ENCODE measurements around the gene TGFB1I1.

DNA sequence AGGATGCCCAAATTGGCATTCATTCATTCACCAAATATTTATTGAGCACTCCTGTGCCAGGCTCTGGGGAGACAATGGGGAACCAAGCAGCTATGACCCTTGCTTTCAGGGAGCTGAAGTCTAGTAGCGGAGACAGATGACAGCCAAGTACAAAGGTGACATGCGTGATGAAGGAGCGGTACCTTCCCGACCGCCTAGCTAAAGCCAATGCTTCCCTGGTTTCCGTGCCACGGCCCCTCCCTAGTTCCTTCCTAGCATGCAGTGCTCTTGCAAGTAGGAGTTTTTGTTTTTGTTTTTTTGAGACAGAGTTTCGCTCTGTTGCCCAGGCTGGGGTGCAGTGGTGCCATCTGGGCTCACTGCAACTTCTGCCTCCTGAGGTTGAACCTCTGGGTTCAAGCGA, 7.8 kb downstream of the TGFB1I1 start:
- TF ChIP-seq, protein P1, sequence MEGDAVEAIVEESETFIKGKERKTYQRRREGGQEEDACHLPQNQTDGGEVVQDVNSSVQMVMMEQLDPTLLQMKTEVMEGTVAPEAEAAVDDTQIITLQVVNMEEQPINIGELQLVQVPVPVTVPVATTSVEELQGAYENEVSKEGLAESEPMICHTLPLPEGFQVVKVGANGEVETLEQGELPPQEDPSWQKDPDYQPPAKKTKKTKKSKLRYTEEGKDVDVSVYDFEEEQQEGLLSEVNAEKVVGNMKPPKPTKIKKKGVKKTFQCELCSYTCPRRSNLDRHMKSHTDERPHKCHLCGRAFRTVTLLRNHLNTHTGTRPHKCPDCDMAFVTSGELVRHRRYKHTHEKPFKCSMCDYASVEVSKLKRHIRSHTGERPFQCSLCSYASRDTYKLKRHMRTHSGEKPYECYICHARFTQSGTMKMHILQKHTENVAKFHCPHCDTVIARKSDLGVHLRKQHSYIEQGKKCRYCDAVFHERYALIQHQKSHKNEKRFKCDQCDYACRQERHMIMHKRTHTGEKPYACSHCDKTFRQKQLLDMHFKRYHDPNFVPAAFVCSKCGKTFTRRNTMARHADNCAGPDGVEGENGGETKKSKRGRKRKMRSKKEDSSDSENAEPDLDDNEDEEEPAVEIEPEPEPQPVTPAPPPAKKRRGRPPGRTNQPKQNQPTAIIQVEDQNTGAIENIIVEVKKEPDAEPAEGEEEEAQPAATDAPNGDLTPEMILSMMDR (IDR thresholded peaks at IDR 0.05), result no peak
- no peak for TF ChIP-seq POLR2A (IDR thresholded peaks at IDR 0.05)

Data from lower leg skin (tissue), 3 donors.